Measurements from ENCODE around the gene NUCB1.
A peak's percentile ranks its signal among the peaks of the same experiment; 100 is the strongest.

NUCB1 gene

DNA sequence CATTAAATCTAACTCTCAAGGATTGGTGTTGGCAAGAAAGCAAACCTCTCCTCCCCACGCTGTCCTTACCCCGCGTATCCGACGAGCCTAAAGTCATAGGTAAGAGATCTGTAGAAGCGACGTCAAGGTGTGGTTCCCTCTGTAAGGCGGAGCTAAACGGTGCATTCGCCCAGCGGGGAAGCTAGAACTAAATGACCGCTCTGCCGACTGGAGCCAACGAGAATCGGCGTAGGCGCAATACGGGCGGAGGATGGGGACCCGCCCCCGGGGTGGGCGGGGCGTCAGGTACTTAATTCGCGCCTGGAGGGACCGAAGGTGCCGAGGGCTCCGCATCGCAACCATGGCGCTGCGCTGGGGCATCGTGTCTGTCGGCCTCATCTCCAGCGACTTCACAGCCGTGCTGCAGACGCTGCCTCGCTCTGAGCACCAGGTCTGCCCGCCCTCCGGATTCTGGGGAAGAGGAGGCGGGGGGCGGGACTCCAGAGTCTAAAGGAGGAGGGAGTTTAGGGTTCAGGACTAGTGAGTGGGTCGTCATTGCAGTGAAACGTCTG is 33.3 kb downstream of the NUCB1 start, which contains the start of gene DHDH:
Gene DHDH, plus strand, starts transcription at position 318 of the 551 bp plus-strand sequence. Its CDS starts 23 bp downstream, at position 341.
- Histone ChIP-seq H3K27me3 (ENCODE audit: control insufficient read depth in 3 of 3, insufficient read depth in 3 of 3, low read depth in 1 of 3, low read length in 3 of 3) (peaks cover 0 to 13% (median 10%) of the 10 kb centered on the region in 3 experiments), H3K9me3 (replicated peaks in 1 of 2; ENCODE audit: control insufficient read depth in 2 of 2, insufficient read depth in 1 of 2, low read depth in 1 of 2, low read length in 2 of 2) (no peaks in the 10 kb centered on the region), H3K18ac (ENCODE audit: low read length) (peak within 1 kb of the TSS; percentile 66), H3K27ac (replicated peaks; ENCODE audit: low read length) (no peak within 1 kb of the TSS), H2BK120ac (ENCODE audit: low read depth, low read length) (no peak within 1 kb of the TSS), H3K14ac (ENCODE audit: low read length) (no peak within 1 kb of the TSS), H3K23ac (ENCODE audit: low read depth, low read length, poor library complexity) (no peak within 1 kb of the TSS), H3K9ac (ENCODE audit: low read depth, low read length, poor library complexity) (peak within 1 kb of the TSS; percentile 79), H2BK5ac (ENCODE audit: low read length) (no peak within 1 kb of the TSS), H3K4me1 (ENCODE audit: control insufficient read depth in 2 of 2, insufficient read depth in 1 of 2, low read depth in 1 of 2, low read length in 2 of 2) (peaks cover 6 to 11% of the 10 kb centered on the region in 2 donors), H2BK15ac (ENCODE audit: low read length) (no peak within 1 kb of the TSS), H3K4me2 (ENCODE audit: insufficient read depth, low read length, poor library complexity, severe bottlenecking) (peak within 1 kb of the TSS; percentile 85), H3K4ac (ENCODE audit: low read length) (no peak within 1 kb of the TSS), H3K79me1 (ENCODE audit: low read depth, low read length) (no peaks in the 10 kb centered on the region), H2AK5ac (ENCODE audit: low read depth, low read length) (no peak within 1 kb of the TSS), H2AFZ (ENCODE audit: low read length) (peak within 1 kb of the TSS; percentile 93), H3K36me3 (replicated peaks in 1 of 2; ENCODE audit: control insufficient read depth in 2 of 2, insufficient read depth in 2 of 2, low read length in 2 of 2) (no peaks in the 10 kb centered on the region), H3K4me3 (ENCODE audit: low read length in 2 of 2) (peak within 1 kb of the TSS; percentile 46 to 77), H4K91ac (ENCODE audit: low read depth, low read length, poor library complexity) (no peak within 1 kb of the TSS), H4K8ac (ENCODE audit: low read depth, low read length) (no peak within 1 kb of the TSS), H2BK12ac (ENCODE audit: low read length) (no peak within 1 kb of the TSS)
- no CpG with 5 or more reads among the region's 43 CpGs for WGBS, 2 donors (ENCODE audit: extremely low coverage in 2 of 2, insufficient read length in 2 of 2, insufficient replicate concordance in 1 of 2)
- peak; percentile 80 for DNase-seq (ENCODE audit: low spot score)

DNA sequence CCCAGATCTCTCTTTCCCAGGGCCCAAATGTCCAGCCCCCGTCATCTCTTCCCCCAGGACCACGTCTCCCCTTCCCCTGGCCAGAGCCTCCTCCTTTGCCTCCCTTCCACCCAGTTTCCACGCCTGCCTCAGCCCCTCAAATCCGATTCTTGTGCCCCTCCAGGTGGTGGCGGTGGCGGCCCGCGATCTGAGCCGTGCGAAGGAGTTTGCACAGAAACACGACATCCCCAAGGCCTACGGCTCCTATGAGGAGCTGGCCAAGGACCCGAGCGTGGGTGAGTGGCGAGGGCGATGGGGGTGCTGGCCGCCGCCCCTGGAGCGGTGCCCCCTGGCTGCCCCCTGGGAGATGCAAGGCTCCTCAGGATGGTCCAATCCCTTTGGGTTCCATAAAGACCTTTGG is 34.7 kb downstream of the NUCB1 start:
- Histone ChIP-seq H3K4ac (ENCODE audit: low read length) (no peak overlapping the region), H3K36me3 (replicated peaks in 1 of 2; ENCODE audit: control insufficient read depth in 2 of 2, insufficient read depth in 2 of 2, low read length in 2 of 2) (no peaks in the 10 kb centered on the region), H3K4me3 (ENCODE audit: low read length in 2 of 2) (no peak overlapping the region), H4K8ac (ENCODE audit: low read depth, low read length) (no peak overlapping the region), H3K9ac (ENCODE audit: low read depth, low read length, poor library complexity) (no peak overlapping the region), H2BK120ac (ENCODE audit: low read depth, low read length) (no peak overlapping the region), H3K4me2 (ENCODE audit: insufficient read depth, low read length, poor library complexity, severe bottlenecking) (no peak overlapping the region), H3K14ac (ENCODE audit: low read length) (no peak overlapping the region), H2BK12ac (ENCODE audit: low read length) (no peak overlapping the region), H3K79me1 (ENCODE audit: low read depth, low read length) (no peaks in the 10 kb centered on the region), H3K23ac (ENCODE audit: low read depth, low read length, poor library complexity) (no peak overlapping the region), H2AFZ (ENCODE audit: low read length) (peak overlapping the region; percentile 93), H2AK5ac (ENCODE audit: low read depth, low read length) (no peak overlapping the region), H3K27me3 (ENCODE audit: control insufficient read depth in 3 of 3, insufficient read depth in 3 of 3, low read depth in 1 of 3, low read length in 3 of 3) (peaks cover 0 to 13% (median 10%) of the 10 kb centered on the region in 3 experiments), H3K18ac (ENCODE audit: low read length) (no peak overlapping the region), H2BK5ac (ENCODE audit: low read length) (no peak overlapping the region), H4K91ac (ENCODE audit: low read depth, low read length, poor library complexity) (no peak overlapping the region), H3K4me1 (ENCODE audit: control insufficient read depth in 2 of 2, insufficient read depth in 1 of 2, low read depth in 1 of 2, low read length in 2 of 2) (peaks cover 6 to 11% of the 10 kb centered on the region in 2 donors), H3K27ac (replicated peaks; ENCODE audit: low read length) (no peak overlapping the region), H2BK15ac (ENCODE audit: low read length) (no peak overlapping the region), H3K9me3 (replicated peaks in 1 of 2; ENCODE audit: control insufficient read depth in 2 of 2, insufficient read depth in 1 of 2, low read depth in 1 of 2, low read length in 2 of 2) (no peaks in the 10 kb centered on the region)
- WGBS, 2 donors (ENCODE audit: extremely low coverage in 2 of 2, insufficient read length in 2 of 2, insufficient replicate concordance in 1 of 2) = no CpG with 5 or more reads among the region's 19 CpGs
- no peak for DNase-seq (ENCODE audit: low spot score)

DNA sequence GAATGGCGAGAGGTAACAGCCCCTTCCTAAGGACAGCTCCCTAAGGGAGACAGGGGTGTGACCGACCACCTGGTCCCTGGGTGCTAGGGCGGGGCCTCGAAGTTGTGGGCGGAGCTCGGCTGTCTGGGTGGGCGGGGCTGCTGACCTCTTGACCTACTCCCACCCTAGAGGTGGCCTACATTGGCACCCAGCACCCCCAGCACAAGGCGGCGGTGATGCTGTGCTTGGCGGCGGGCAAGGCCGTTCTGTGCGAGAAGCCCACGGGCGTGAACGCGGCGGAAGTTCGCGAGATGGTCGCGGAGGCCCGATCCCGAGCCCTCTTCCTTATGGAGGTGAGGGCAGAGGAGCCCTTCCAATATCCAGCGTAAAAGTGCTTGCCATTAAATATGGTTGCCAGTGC is 35.8 kb downstream of the NUCB1 start:
- no peak overlapping the region for H4K91ac ChIP-seq (ENCODE audit: low read depth, low read length, poor library complexity)
- H3K4me2 ChIP-seq (ENCODE audit: insufficient read depth, low read length, poor library complexity, severe bottlenecking) = no peak overlapping the region
- peak overlapping the region; percentile 38 for H3K14ac ChIP-seq (ENCODE audit: low read length)
- WGBS, 2 donors (ENCODE audit: extremely low coverage in 2 of 2, insufficient read length in 2 of 2, insufficient replicate concordance in 1 of 2) = no CpG with 5 or more reads among the region's 25 CpGs
- no peak for DNase-seq (ENCODE audit: low spot score)
- peak overlapping the region; percentile 92 for H2AK5ac ChIP-seq (ENCODE audit: low read depth, low read length)
- no peaks in the 10 kb centered on the region for H3K9me3 ChIP-seq (replicated peaks in 1 of 2; ENCODE audit: control insufficient read depth in 2 of 2, insufficient read depth in 1 of 2, low read depth in 1 of 2, low read length in 2 of 2)
- H2BK5ac ChIP-seq (ENCODE audit: low read length) = no peak overlapping the region
- peak overlapping the region; percentile 73 for H3K23ac ChIP-seq (ENCODE audit: low read depth, low read length, poor library complexity)
- no peak overlapping the region for H3K27ac ChIP-seq (replicated peaks; ENCODE audit: low read length)
- peak overlapping the region; percentile 44 for H3K9ac ChIP-seq (ENCODE audit: low read depth, low read length, poor library complexity)
- no peak overlapping the region for H3K4ac ChIP-seq (ENCODE audit: low read length)
- no peak overlapping the region for H3K4me3 ChIP-seq (ENCODE audit: low read length in 2 of 2)
- H2BK15ac ChIP-seq (ENCODE audit: low read length) = no peak overlapping the region
- no peaks in the 10 kb centered on the region for H3K79me1 ChIP-seq (ENCODE audit: low read depth, low read length)
- H4K8ac ChIP-seq (ENCODE audit: low read depth, low read length) = no peak overlapping the region
- H2BK12ac ChIP-seq (ENCODE audit: low read length) = no peak overlapping the region
- no peak overlapping the region for H3K18ac ChIP-seq (ENCODE audit: low read length)
- no peaks in the 10 kb centered on the region for H3K36me3 ChIP-seq (replicated peaks in 1 of 2; ENCODE audit: control insufficient read depth in 2 of 2, insufficient read depth in 2 of 2, low read length in 2 of 2)
- peaks cover 0 to 13% (median 10%) of the 10 kb centered on the region in 3 experiments for H3K27me3 ChIP-seq (ENCODE audit: control insufficient read depth in 3 of 3, insufficient read depth in 3 of 3, low read depth in 1 of 3, low read length in 3 of 3)
- no peak overlapping the region for H2AFZ ChIP-seq (ENCODE audit: low read length)
- no peak overlapping the region for H2BK120ac ChIP-seq (ENCODE audit: low read depth, low read length)
- H3K4me1 ChIP-seq (ENCODE audit: control insufficient read depth in 2 of 2, insufficient read depth in 1 of 2, low read depth in 1 of 2, low read length in 2 of 2) = peaks cover 6 to 11% of the 10 kb centered on the region in 2 donors

DNA sequence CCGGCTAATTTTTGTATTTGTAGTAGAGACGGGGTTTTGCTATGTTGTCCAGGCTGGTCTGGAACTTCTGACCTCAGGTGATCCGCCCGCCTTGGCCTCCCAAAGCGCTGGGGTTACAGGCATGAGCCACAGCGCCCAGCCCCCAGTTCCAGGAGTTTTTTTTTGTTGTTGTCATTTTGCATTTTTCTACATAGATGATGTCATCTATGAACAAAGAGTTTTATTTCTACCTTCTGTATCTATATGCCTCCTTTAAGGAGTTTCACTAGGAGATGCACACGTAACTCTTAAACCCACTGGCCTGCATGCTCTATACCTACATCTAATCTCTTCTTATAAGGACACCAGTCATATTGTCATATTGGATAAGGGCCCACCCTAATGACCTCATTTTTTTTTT is 38.1 kb downstream of the NUCB1 start:
- Histone ChIP-seq H3K23ac (ENCODE audit: low read depth, low read length, poor library complexity) (no peak overlapping the region), H2BK5ac (ENCODE audit: low read length) (no peak overlapping the region), H3K4me3 (ENCODE audit: low read length in 2 of 2) (no peak overlapping the region), H3K27me3 (ENCODE audit: control insufficient read depth in 3 of 3, insufficient read depth in 3 of 3, low read depth in 1 of 3, low read length in 3 of 3) (peaks cover 0 to 1% (median under 1%) of the 10 kb centered on the region in 3 experiments), H3K14ac (ENCODE audit: low read length) (no peak overlapping the region), H3K4me1 (ENCODE audit: control insufficient read depth in 2 of 2, insufficient read depth in 1 of 2, low read depth in 1 of 2, low read length in 2 of 2) (peaks cover 3 to 6% of the 10 kb centered on the region in 2 donors), H2BK120ac (ENCODE audit: low read depth, low read length) (no peak overlapping the region), H2BK15ac (ENCODE audit: low read length) (no peak overlapping the region), H2AK5ac (ENCODE audit: low read depth, low read length) (no peak overlapping the region), H3K4ac (ENCODE audit: low read length) (no peak overlapping the region), H2AFZ (ENCODE audit: low read length) (no peak overlapping the region), H3K9ac (ENCODE audit: low read depth, low read length, poor library complexity) (no peak overlapping the region), H3K18ac (ENCODE audit: low read length) (no peak overlapping the region), H2BK12ac (ENCODE audit: low read length) (no peak overlapping the region), H3K4me2 (ENCODE audit: insufficient read depth, low read length, poor library complexity, severe bottlenecking) (no peak overlapping the region), H4K91ac (ENCODE audit: low read depth, low read length, poor library complexity) (no peak overlapping the region), H3K27ac (replicated peaks; ENCODE audit: low read length) (no peak overlapping the region), H3K79me1 (ENCODE audit: low read depth, low read length) (no peaks in the 10 kb centered on the region), H3K36me3 (replicated peaks in 1 of 2; ENCODE audit: control insufficient read depth in 2 of 2, insufficient read depth in 2 of 2, low read length in 2 of 2) (no peaks in the 10 kb centered on the region), H4K8ac (ENCODE audit: low read depth, low read length) (no peak overlapping the region), H3K9me3 (replicated peaks in 1 of 2; ENCODE audit: control insufficient read depth in 2 of 2, insufficient read depth in 1 of 2, low read depth in 1 of 2, low read length in 2 of 2) (peaks cover 0 to 5% of the 10 kb centered on the region in 2 donors)
- WGBS, 2 donors (ENCODE audit: extremely low coverage in 2 of 2, insufficient read length in 2 of 2, insufficient replicate concordance in 1 of 2) = no CpG with 5 or more reads among the region's 7 CpGs
- DNase-seq (ENCODE audit: low spot score) = no peak
